ENCODE results near the gene CRNN.

DNA sequence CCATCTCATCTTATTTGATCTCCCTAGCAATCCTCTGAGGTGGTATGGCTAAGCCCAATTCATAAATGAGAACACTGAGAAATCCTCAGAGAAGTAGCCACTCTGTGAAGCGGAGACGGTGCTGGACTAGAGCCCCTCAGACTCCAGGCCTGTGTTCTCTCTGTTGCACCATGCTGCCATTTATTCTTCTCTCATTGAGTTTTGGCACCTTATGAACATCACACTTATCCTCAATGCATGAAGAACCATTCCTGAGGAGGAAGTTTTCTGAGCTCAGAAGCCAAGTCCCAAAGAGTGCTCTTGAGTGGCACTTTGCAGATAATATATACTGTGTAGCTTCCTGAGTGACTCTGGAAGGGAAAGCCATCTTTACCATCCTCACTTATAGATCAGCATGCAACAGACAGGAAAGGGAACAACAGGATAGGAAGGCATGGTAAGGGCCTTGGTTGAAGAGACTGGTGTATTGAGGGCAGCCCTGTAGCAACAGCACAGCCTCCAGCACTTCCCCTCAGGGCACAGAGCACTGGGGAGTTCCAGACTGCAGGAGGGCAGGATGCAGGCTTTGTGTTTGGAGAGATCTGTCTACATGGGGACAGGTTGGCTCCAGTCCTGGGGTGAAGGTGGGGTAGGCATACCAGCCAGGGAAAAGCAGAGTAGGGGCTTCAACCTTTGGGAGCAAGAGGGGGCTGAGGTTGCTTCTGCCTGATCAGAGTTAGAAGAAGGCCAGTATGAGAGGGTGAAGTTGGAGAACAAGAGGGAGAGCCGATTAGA is 1.6 kb upstream of the CRNN start:
- TF ChIP-seq, protein P1, sequence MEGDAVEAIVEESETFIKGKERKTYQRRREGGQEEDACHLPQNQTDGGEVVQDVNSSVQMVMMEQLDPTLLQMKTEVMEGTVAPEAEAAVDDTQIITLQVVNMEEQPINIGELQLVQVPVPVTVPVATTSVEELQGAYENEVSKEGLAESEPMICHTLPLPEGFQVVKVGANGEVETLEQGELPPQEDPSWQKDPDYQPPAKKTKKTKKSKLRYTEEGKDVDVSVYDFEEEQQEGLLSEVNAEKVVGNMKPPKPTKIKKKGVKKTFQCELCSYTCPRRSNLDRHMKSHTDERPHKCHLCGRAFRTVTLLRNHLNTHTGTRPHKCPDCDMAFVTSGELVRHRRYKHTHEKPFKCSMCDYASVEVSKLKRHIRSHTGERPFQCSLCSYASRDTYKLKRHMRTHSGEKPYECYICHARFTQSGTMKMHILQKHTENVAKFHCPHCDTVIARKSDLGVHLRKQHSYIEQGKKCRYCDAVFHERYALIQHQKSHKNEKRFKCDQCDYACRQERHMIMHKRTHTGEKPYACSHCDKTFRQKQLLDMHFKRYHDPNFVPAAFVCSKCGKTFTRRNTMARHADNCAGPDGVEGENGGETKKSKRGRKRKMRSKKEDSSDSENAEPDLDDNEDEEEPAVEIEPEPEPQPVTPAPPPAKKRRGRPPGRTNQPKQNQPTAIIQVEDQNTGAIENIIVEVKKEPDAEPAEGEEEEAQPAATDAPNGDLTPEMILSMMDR (conservative IDR thresholded peaks at IDR 0.05) = no peak
- no peak for TF ChIP-seq EZH2 (IDR thresholded peaks at IDR 0.05; ENCODE audit: low read depth)
